Gastroesophageal sphincter (tissue), 4 donors: ENCODE measurements around the gene F2RL1. TPM values are rescaled to one million over a fixed set of nuclear protein-coding genes. Genes with fewer than 3 reads are reported as not detected.

Experiments
- ATAC-seq: fragments of 150-250 bp; one replicate; pipeline ENCODE4 v1.9.1; 2016; ENCODE audit warnings: mild to moderate bottlenecking, moderate library complexity
- H3K27ac ChIP-seq, 4 donors: fragments of 200-600 bp; sonication (generic) in 3 of 4; 1 replicate in 3 of 4; 2 replicates in 1 of 4; pipeline ENCODE4 v1.5.1; 2016 to 2019
- H3K27me3 ChIP-seq: fragments of 200-600 bp; sonication (generic); one replicate; pipeline ENCODE4 v1.5.1; 2019
- H3K36me3 ChIP-seq, 2 donors: fragments of 200-600 bp; sonication (generic); one replicate each; pipeline ENCODE4 v1.5.1; 2019; ENCODE audit warnings: control low read depth in 1 of 2
- H3K4me1 ChIP-seq, 3 donors: fragments of 200-600 bp; sonication (generic); 1 replicate in 2 of 3; 2 replicates in 1 of 3; pipeline ENCODE4 v1.5.1; 2016 to 2019; ENCODE audit warnings: control low read depth in 2 of 3
- H3K4me3 ChIP-seq, 2 donors: fragments of 200-600 bp; sonication (generic); one replicate each; pipeline ENCODE4 v1.5.1; 2019; ENCODE audit warnings: mild to moderate bottlenecking in 1 of 2, moderate library complexity in 1 of 2
- H3K9me3 ChIP-seq, 3 donors: fragments of 200-600 bp; sonication (generic); one replicate each; pipeline ENCODE4 v1.5.1; 2017 to 2019; ENCODE audit warnings: control low read depth in 2 of 3
- EP300 ChIP-seq: sonication (generic); formaldehyde crosslinking; IDR thresholded peaks from one replicate; pipeline ENCODE4 v1.6.1; 2017; ENCODE audit warnings: antibody characterized with exemption, mild to moderate bottlenecking
- POLR2A ChIP-seq, 2 donors: fragments of 450-650 bp; IDR thresholded peaks; one replicate each; pipeline ENCODE4 v1.6.1; 2017; ENCODE audit warnings: antibody characterized with exemption in 2 of 2, mild to moderate bottlenecking in 2 of 2, moderate library complexity in 1 of 2
- POLR2AphosphoS5 ChIP-seq: sonication (generic); formaldehyde crosslinking; IDR thresholded peaks from one replicate; pipeline ENCODE4 v1.6.1; 2017; ENCODE audit warnings: antibody characterized with exemption
- WGBS, 2 donors: methylation state at CpG; one replicate each; pipeline ENCODE4 v1.1.5; 2018; ENCODE audit warnings: low coverage in 1 of 2; 5-methylcytosine and 5-hydroxymethylcytosine counted together
- total RNA-seq, 4 donors: library from RNA; depleted of rRNA; stranded (reverse); fragments of >200 nt; gene quantifications; one replicate each; pipeline ENCODE4 v1.1.0, GENCODE V29; 2016
- TF ChIP-seq, protein P1 (sequence below), 4 experiments: fragments of 200-600 bp in 2 of 4; fragments of 450-650 bp in 2 of 4; sonication (generic) in 1 of 4; IDR thresholded peaks; one replicate each; pipeline ENCODE4 v1.5.1; 2017 to 2019; ENCODE audit warnings: antibody characterized with exemption in 4 of 4, mild to moderate bottlenecking in 2 of 4, moderate library complexity in 2 of 4

Gene F2RL1
- total RNA-seq, 4 donors from 2014 or later, result 0.50 to 3.4 (median 0.81) TPM; not detected in 1

- WGBS, 2 donors, result 73 to 75% methylated on average over 2 to 8 of the region's 8 CpGs
- Histone ChIP-seq H3K4me3 (no peak overlapping the region), H3K36me3 (no peaks in the 10 kb centered on the region), H3K9me3 (no peaks in the 10 kb centered on the region), H3K4me1 (peaks cover 0 to 37% (median 11%) of the 10 kb centered on the region in 3 donors), H3K27me3 (no peaks in the 10 kb centered on the region), H3K27ac (peak overlapping the region in 3 of 4 donors; percentile 64 to 71 (median 69))
- TF ChIP-seq, protein P1, sequence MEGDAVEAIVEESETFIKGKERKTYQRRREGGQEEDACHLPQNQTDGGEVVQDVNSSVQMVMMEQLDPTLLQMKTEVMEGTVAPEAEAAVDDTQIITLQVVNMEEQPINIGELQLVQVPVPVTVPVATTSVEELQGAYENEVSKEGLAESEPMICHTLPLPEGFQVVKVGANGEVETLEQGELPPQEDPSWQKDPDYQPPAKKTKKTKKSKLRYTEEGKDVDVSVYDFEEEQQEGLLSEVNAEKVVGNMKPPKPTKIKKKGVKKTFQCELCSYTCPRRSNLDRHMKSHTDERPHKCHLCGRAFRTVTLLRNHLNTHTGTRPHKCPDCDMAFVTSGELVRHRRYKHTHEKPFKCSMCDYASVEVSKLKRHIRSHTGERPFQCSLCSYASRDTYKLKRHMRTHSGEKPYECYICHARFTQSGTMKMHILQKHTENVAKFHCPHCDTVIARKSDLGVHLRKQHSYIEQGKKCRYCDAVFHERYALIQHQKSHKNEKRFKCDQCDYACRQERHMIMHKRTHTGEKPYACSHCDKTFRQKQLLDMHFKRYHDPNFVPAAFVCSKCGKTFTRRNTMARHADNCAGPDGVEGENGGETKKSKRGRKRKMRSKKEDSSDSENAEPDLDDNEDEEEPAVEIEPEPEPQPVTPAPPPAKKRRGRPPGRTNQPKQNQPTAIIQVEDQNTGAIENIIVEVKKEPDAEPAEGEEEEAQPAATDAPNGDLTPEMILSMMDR (IDR thresholded peaks at IDR 0.05), result no peak
- TF ChIP-seq POLR2AphosphoS5 (no peak), EP300 (no peak), POLR2A (IDR thresholded peaks at IDR 0.05) (no peak)
- no peak for ATAC-seq
These were observed 28.7 kb upstream of the F2RL1 start for GRCh38 chr5:76789991-76790581.

- Histone ChIP-seq H3K9me3 (no peaks in the 10 kb centered on the region), H3K27ac (peak overlapping the region in 3 of 4 donors; percentile 64 to 71 (median 69)), H3K36me3 (no peaks in the 10 kb centered on the region), H3K4me1 (peaks cover 0 to 37% (median 11%) of the 10 kb centered on the region in 3 donors), H3K27me3 (no peaks in the 10 kb centered on the region), H3K4me3 (no peak overlapping the region)
- TF ChIP-seq POLR2AphosphoS5, result peak; percentile 33
- no peak for TF ChIP-seq EP300
- peak; percentile 84 for ATAC-seq
- 13 to 23% methylated on average over 3 of the region's 3 CpGs for WGBS, 2 donors
These were observed 28.1 kb upstream of the F2RL1 start for GRCh38 chr5:76790632-76791290.

DNA sequence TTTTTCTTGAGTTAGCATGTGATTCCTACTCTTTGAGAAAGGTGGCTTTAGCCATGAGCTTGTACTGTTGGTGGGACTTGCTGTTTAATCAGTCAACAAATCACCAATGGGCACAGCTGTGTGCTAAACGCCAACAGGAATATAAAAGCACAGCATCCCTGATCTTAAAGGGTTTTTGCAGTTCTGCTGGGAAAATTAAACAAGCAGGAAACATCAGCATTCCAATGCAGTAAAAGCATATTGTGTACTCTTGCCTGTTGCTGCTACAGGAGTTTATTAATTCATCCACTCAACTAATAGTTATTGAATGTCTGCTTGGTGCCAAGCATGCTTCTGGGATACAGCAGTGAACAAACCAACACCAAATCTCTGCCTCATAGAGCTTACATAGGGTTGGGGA is 27.4 kb upstream of the F2RL1 start:
- no peak overlapping the region for H3K4me3 ChIP-seq
- ATAC-seq, result no peak
- H3K27me3 ChIP-seq, result no peaks in the 10 kb centered on the region
- peak overlapping the region in 3 of 4 donors; percentile 64 to 71 (median 69) for H3K27ac ChIP-seq
- H3K9me3 ChIP-seq, result no peaks in the 10 kb centered on the region
- 63% methylated on average over 1 of the region's 1 CpG; no CpG with 5 or more reads in 1 of the 2 donors for WGBS, 2 donors
- no peaks in the 10 kb centered on the region for H3K36me3 ChIP-seq
- TF ChIP-seq POLR2A (IDR thresholded peaks at IDR 0.05), result no peak
- no peak for TF ChIP-seq POLR2AphosphoS5
- no peak for TF ChIP-seq EP300
- TF ChIP-seq, protein P1 (IDR thresholded peaks at IDR 0.05), result no peak
- H3K4me1 ChIP-seq, result peaks cover 0 to 37% (median 11%) of the 10 kb centered on the region in 3 donors

- H3K27ac ChIP-seq, result no peak overlapping the region
- H3K36me3 ChIP-seq, result no peaks in the 10 kb centered on the region
- no peak for ATAC-seq
- TF ChIP-seq POLR2A (IDR thresholded peaks at IDR 0.05) (no peak), POLR2AphosphoS5 (no peak), EP300 (no peak)
- TF ChIP-seq, protein P1 (IDR thresholded peaks at IDR 0.05), result no peak
- WGBS, 2 donors, result 69 to 95% methylated on average over 4 of the region's 4 CpGs
- H3K4me3 ChIP-seq, result no peak overlapping the region
- H3K4me1 ChIP-seq, result peaks cover 0 to 15% (median 6%) of the 10 kb centered on the region in 3 donors
- no peaks in the 10 kb centered on the region for H3K27me3 ChIP-seq
- H3K9me3 ChIP-seq, result no peaks in the 10 kb centered on the region
These were observed 24.0 kb upstream of the F2RL1 start for GRCh38 chr5:76794871-76795270.

GRCh38 chr5:76799588-76799987 is 19.2 kb upstream of the F2RL1 start:
- Histone ChIP-seq H3K27me3 (no peaks in the 10 kb centered on the region), H3K4me1 (no peaks in the 10 kb centered on the region), H3K36me3 (no peaks in the 10 kb centered on the region), H3K27ac (no peak overlapping the region), H3K9me3 (no peaks in the 10 kb centered on the region), H3K4me3 (no peak overlapping the region)
- TF ChIP-seq, protein P1 (IDR thresholded peaks at IDR 0.05), result no peak
- TF ChIP-seq EP300, result no peak
- no peak for TF ChIP-seq POLR2A (IDR thresholded peaks at IDR 0.05)
- no peak for TF ChIP-seq POLR2AphosphoS5
- ATAC-seq, result no peak
- WGBS, 2 donors, result 71 to 91% methylated on average over 1 of the region's 1 CpG
